ENCODE measurements around the gene BAHCC1. TPM values are rescaled to one million over a fixed set of nuclear protein-coding genes. Genes with fewer than 3 reads are reported as not detected.

The BAHCC1 gene
- total RNA-seq, 2 experiments from 2014 or later: 0.20 to 0.41 TPM

GRCh38 chr17:81438007-81438659, 42.9 kb downstream of the BAHCC1 start:
- Histone ChIP-seq H3K9me3 (ENCODE audit: control insufficient read depth in 1 of 2, insufficient read depth in 1 of 2, low read length in 2 of 2) (peaks cover 0 to 18% of the 10 kb centered on the region in 2 experiments), H3K36me3 (ENCODE audit: insufficient read depth, low read length) (no peaks in the 10 kb centered on the region), H3K27ac (ENCODE audit: low read depth in 1 of 2, low read length in 2 of 2) (no peak overlapping the region), H3K4me3 (ENCODE audit: low read length) (no peak overlapping the region), H3K4me1 (ENCODE audit: insufficient read depth, low read length) (peaks cover 5% of the 10 kb centered on the region), H3K27me3 (ENCODE audit: control insufficient read depth in 1 of 2, insufficient read depth in 2 of 2, low read length in 2 of 2) (peaks cover 3 to 13% of the 10 kb centered on the region in 2 experiments)
- POLR2A ChIA-PET: no interaction called here
- no peak for TF ChIP-seq CTCF (IDR thresholded peaks at IDR 0.05)
- Mint-ChIP-seq H3K4me3 (no peak overlapping the region), H3K9me3 (no peaks in the 10 kb centered on the region), H3K27me3 (peaks cover 11% of the 10 kb centered on the region), H3K27ac (no peak overlapping the region), H3K36me3 (ENCODE audit: low read depth) (no peaks in the 10 kb centered on the region), H3K4me1 (ENCODE audit: low read depth) (no peaks in the 10 kb centered on the region)
- intact Hi-C loops (cut with DNase I, micrococcal nuclease): no loop called here
- ATAC-seq (ENCODE audit: poor library complexity): no peak
- CTCF ChIA-PET: no interaction called here
- DNase-seq: no peak

DNA sequence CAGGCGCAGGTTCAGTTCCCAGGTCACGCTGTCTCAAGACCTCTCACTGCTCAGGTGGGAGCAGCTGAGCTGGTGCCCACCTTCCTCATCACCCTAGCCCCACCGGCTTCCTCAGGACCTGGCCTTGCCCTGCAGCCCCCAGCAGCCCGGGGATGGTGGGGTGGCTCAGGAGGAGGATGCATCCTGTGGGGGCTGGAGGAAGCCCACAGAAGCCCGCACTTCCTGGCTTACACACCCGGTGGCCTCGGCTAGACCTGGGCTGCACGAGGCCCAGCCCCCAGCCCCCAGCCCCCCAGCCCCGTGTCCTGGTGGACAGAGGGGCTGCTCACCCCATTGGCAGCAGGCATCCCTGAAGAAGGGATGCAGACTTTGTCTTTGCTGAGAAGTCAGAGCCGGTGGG, 43.4 kb downstream of the BAHCC1 start:
- Mint-ChIP-seq H3K4me1 (ENCODE audit: low read depth) (no peaks in the 10 kb centered on the region), H3K9me3 (no peaks in the 10 kb centered on the region), H3K36me3 (ENCODE audit: low read depth) (no peaks in the 10 kb centered on the region), H3K27me3 (peaks cover 11% of the 10 kb centered on the region), H3K27ac (no peak overlapping the region), H3K4me3 (no peak overlapping the region)
- intact Hi-C loops (cut with DNase I, micrococcal nuclease): no loop called here
- ATAC-seq (ENCODE audit: poor library complexity) (no peak), DNase-seq (no peak)
- Histone ChIP-seq H3K36me3 (ENCODE audit: insufficient read depth, low read length) (no peaks in the 10 kb centered on the region), H3K4me1 (ENCODE audit: insufficient read depth, low read length) (peaks cover 5% of the 10 kb centered on the region), H3K4me3 (ENCODE audit: low read length) (no peak overlapping the region), H3K27ac (ENCODE audit: low read depth in 1 of 2, low read length in 2 of 2) (no peak overlapping the region), H3K27me3 (ENCODE audit: control insufficient read depth in 1 of 2, insufficient read depth in 2 of 2, low read length in 2 of 2) (peaks cover 3 to 10% of the 10 kb centered on the region in 2 experiments), H3K9me3 (ENCODE audit: control insufficient read depth in 1 of 2, insufficient read depth in 1 of 2, low read length in 2 of 2) (peaks cover 0 to 17% of the 10 kb centered on the region in 2 experiments)
- ChIA-PET POLR2A (no interaction called here), CTCF (no interaction called here)
- no peak for TF ChIP-seq CTCF (IDR thresholded peaks at IDR 0.05)

DNA sequence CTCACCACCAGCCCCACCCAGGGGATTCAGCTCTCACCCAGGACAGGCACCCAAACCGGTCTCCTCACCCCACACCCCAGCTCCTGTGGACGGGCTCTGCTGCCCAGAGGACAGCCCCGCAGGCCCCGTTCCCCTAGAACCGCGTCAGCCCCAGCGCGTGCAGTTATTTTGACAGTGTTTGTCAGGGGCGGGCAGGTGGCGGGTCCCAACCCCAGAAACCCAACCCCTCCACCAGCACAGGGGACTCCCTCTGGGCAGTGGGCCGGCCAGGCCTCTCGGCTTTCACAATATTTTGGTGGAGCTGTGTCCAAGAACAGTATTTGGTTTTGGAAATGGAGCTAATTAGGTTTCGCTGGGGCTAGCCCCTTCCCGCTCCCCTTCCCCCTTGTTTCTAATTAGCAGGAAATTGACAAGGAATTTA, 44.8 kb downstream of the BAHCC1 start:
- Histone ChIP-seq H3K9me3 (ENCODE audit: control insufficient read depth in 1 of 2, insufficient read depth in 1 of 2, low read length in 2 of 2) (peaks cover 0 to 16% of the 10 kb centered on the region in 2 experiments), H3K4me3 (ENCODE audit: low read length) (no peak overlapping the region), H3K36me3 (ENCODE audit: insufficient read depth, low read length) (no peaks in the 10 kb centered on the region), H3K27ac (ENCODE audit: low read depth in 1 of 2, low read length in 2 of 2) (no peak overlapping the region), H3K4me1 (ENCODE audit: insufficient read depth, low read length) (peaks cover 5% of the 10 kb centered on the region), H3K27me3 (ENCODE audit: control insufficient read depth in 1 of 2, insufficient read depth in 2 of 2, low read length in 2 of 2) (peaks cover 0 to 10% of the 10 kb centered on the region in 2 experiments)
- Mint-ChIP-seq H3K9me3 (no peaks in the 10 kb centered on the region), H3K27me3 (peaks cover 11% of the 10 kb centered on the region), H3K4me3 (no peak overlapping the region), H3K27ac (no peak overlapping the region), H3K4me1 (ENCODE audit: low read depth) (no peaks in the 10 kb centered on the region), H3K36me3 (ENCODE audit: low read depth) (no peaks in the 10 kb centered on the region)
- no peak for DNase-seq
- ATAC-seq (ENCODE audit: poor library complexity): no peak
- ChIA-PET POLR2A (no interaction called here), CTCF (no interaction called here)
- intact Hi-C loops (cut with DNase I, micrococcal nuclease): no loop called here
- no peak for TF ChIP-seq CTCF (IDR thresholded peaks at IDR 0.05)

All from CD4-positive, alpha-beta T cell (primary cell).